GM19452 (cell line): ENCODE results near the gene SASH1.
"Not testable (repeated sequence)": the region's sequence is repeated elsewhere in the genome, so short reads cannot be mapped to it uniquely, and the experiment has no call there.

Experiments used
- ATAC-seq: cut with Tn5 transposase; IDR thresholded peaks from one replicate; pipeline ENCODE4 v1.9.1; 2021; ENCODE audit not compliant: unreplicated experiment

SASH1 gene

GRCh38 chr6:148572676-148573335 lies 230.2 kb downstream of the SASH1 start:
- no peak for ATAC-seq

DNA sequence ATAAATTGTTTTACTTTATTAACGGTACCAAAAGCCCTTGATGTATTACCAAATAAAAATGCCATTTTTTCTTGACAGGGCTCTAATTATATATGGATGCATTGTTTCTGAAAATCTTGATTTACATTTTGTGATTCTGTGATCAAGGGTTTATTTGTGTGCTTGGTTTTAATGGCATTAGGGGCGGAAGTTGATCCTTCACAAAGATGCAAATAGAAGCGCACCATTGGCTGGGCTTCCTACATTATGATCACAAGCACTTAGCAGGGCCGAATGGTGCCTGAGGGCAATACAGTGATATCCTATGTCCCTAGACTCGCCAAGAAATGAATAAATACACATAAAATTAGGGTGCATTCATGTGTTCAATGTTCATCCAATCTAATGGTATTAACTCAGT lies 231.3 kb downstream of the SASH1 start:
- no peak for ATAC-seq

- peak; percentile 95 for ATAC-seq
These were observed 235.2 kb downstream of the SASH1 start for GRCh38 chr6:148577687-148578488.

- peak; percentile 16 for ATAC-seq
These were observed 235.8 kb downstream of the SASH1 start for GRCh38 chr6:148578489-148578814.

GRCh38 chr6:148578837-148579565 lies 236.4 kb downstream of the SASH1 start:
- ATAC-seq, result no peak

DNA sequence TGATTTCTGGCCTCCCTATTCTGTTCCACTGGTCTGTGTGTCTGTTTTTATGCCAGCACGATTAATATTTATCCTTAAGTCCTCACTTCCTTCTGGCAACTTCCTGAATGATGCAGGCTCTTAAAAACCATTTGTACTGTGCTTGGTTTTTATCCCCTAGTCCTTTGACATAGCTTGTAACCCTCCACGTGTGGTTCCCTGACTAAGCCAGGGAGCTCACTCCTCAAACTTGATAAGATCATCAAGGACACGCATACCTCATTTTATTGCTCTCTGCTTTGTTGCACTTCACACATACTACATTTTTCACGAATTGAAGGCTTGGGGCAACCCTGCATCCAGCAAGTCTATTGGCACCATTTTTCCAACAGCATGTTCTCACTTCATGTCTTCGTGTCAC lies 237.8 kb downstream of the SASH1 start:
- ATAC-seq, result no peak

DNA sequence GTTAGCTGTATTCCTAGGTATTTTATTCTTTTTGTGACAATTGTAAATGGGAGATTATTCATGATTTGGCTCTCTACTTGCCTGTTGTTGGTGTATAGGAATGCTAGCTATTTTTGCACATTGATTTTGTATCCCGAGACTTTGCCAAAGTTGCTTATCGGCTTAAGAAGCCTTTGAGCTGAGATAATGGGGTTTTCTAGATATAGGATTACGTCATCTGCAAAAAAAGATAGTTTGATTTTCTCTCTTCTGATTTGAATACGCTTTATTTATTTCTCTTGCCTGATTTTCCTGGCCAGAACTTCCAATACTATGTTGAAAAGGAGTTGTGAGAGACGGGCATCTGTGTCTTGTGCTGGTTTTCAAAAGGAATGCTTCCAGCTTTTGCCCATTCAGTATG lies 241.0 kb downstream of the SASH1 start:
- no peak for ATAC-seq

- not testable (repeated sequence) for ATAC-seq
These were observed 243.0 kb downstream of the SASH1 start for GRCh38 chr6:148585641-148586040.

- ATAC-seq, result no peak
These were observed 248.2 kb downstream of the SASH1 start for GRCh38 chr6:148590883-148591282.

- no peak for ATAC-seq
These were observed 249.0 kb downstream of the SASH1 start for GRCh38 chr6:148591656-148592055.

DNA sequence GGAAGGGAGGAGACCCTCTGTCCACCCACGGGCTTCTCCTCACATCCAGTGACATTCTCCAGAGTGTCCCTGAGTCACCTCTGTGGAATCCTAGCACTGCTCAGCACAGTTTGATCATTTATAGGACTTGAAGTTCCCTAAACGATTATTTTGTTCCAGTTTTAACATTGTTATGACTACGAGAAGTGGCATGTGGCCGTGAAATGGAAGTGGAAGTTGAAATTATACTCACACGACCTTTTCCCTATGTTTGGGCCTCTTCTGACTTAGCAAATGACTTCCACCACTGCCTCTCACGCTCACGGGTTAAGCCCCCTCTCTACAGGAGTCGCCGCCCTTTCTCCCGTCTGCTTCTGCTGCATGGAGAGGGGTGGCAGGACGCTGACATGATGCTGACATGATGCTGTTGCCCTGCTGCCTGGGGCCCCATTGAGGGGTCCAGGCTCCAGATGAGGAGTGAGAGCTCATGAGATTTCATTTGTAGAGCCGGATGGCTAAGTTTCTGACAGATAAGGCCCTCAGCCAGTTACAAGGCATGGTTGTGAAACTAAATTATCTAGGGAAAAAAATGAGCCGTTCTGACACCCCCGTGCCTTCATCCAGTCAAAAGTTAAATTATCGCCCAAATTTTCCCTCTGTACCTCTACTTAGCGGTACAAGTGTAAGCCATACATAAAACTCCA lies 250.6 kb downstream of the SASH1 start:
- no peak for ATAC-seq

DNA sequence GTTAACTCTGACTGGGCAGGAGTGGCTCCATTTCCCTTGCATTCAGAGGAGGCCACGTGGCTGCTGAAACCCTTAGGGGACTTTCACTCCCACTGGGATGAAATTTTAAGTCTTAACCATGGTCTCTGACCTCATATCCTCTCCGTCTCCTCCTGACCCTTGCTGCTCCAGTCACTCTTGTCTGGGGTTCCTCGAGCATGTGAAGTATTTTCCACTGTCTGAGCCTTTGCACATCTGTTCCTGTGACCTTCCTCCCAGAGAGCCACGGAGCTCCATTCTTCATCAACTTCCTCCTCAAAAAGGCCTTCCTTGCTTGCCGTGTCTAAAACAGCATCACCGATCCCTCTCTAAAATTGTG lies 251.2 kb downstream of the SASH1 start:
- no peak for ATAC-seq

DNA sequence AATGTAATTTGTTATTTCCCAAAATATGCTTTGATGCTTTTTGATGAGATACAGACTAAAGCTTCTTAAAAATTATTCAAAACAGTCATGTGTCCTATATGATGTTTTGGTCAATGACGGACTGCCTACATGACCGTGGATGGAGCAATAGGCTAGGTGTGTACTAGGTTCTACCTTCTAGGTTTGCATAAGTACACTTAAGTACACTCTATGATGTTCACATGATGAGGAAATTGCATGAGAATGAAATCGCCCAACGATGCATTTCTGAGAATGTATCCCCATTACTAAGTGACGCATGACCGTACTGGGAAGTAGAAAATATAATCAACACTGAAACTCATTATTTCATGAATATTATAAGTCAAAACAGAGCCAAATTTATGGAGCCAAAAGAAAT lies 252.9 kb downstream of the SASH1 start:
- ATAC-seq, result no peak

- ATAC-seq, result no peak
These were observed 254.3 kb downstream of the SASH1 start for GRCh38 chr6:148596891-148597455.

DNA sequence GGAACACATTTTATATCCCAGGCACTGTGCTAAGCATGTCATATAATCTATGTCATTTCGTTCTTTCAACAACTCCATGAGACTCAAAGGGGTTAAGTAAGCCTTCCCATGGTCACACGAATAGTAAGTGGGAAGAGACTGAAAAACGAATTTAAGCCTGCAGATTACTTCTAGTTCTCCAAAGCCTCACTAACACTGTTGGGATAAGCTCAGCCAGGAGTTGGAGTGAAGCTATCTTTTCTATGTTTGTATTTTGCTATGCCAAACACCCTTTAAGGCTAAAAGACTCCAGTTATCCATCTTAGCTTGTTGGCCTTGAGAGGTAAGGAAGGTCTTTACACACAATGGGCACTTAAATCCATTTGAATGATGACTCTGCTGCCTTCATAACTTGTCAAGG lies 256.1 kb downstream of the SASH1 start:
- no peak for ATAC-seq

- ATAC-seq, result no peak
These were observed 257.4 kb downstream of the SASH1 start for GRCh38 chr6:148599967-148600426.
